ENCODE data around the gene NRBF2.

- TF ChIP-seq POLR2A (IDR thresholded peaks at IDR 0.05; ENCODE audit: low read depth, low read length) (no peak), TAF1 (IDR thresholded peaks at IDR 0.05; ENCODE audit: borderline replicate concordance, low read depth, low read length) (no peak), POLR2AphosphoS5 (IDR thresholded peaks at IDR 0.05; ENCODE audit: low read depth, low read length) (no peak)
Measured at GRCh38 chr10:63137306-63137705, 4.2 kb downstream of the NRBF2 start.
